ENCODE measurements around the gene TSPAN18.
A peak's percentile ranks its signal among the peaks of the same experiment; 100 is the strongest.

The TSPAN18 gene

DNA sequence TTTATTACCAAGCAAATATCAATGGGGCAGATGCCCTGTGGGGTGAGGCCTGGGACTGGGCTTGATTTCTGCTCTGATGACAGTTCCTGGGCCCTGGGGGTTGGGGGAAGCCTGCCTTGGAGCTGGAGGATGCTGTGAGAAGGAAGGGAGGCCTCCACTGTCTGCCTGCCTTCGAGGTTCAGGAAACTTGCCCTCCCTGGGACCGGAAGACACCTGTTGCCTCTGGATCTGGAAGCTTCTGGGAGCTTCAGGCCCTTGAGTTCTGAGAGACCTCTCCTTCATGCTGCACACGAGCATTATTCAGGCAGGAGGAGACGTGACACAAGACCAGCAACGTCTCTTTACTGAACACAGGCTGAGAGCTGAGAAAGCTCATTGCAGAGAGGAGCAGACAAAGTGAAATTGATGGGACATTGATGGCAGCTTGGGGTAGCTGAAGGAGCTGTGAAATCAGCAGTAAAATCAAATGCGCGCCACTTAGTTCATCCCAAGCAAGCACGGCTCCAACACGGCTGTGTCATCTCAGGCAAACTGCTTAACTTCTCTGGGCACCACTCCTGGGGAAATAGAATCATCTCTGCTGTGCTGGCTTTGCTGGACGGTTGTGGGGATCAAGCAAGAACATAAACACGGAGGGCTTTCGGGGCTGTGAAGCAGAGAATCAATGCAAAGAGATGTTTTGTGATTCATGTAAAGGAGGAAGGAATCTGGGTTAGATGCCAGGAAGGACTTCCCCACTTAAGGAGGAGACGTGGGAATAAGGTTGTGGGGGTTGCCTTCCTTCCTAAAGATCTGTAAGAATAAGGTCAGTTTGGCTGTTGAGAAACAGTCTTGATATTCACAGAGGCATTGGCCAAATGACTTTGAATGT lies 159.4 kb downstream of the TSPAN18 start:
- peak overlapping the region; percentile 55 for H3K4me3 Mint-ChIP-seq
- H3K36me3 Mint-ChIP-seq (ENCODE audit: low read depth), result no peaks in the 10 kb centered on the region
- H3K4me1 Mint-ChIP-seq, result peaks cover 55% of the 10 kb centered on the region
- no peaks in the 10 kb centered on the region for H3K9me3 Mint-ChIP-seq
- TF ChIP-seq, protein P1, sequence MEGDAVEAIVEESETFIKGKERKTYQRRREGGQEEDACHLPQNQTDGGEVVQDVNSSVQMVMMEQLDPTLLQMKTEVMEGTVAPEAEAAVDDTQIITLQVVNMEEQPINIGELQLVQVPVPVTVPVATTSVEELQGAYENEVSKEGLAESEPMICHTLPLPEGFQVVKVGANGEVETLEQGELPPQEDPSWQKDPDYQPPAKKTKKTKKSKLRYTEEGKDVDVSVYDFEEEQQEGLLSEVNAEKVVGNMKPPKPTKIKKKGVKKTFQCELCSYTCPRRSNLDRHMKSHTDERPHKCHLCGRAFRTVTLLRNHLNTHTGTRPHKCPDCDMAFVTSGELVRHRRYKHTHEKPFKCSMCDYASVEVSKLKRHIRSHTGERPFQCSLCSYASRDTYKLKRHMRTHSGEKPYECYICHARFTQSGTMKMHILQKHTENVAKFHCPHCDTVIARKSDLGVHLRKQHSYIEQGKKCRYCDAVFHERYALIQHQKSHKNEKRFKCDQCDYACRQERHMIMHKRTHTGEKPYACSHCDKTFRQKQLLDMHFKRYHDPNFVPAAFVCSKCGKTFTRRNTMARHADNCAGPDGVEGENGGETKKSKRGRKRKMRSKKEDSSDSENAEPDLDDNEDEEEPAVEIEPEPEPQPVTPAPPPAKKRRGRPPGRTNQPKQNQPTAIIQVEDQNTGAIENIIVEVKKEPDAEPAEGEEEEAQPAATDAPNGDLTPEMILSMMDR (IDR thresholded peaks at IDR 0.05), result no peak
- DNase-seq, result peak; percentile 34
- H3K27me3 Mint-ChIP-seq (ENCODE audit: low read depth, poor library complexity), result peaks cover 8% of the 10 kb centered on the region
- H3K27ac Mint-ChIP-seq, result peak overlapping the region; percentile 98

DNA sequence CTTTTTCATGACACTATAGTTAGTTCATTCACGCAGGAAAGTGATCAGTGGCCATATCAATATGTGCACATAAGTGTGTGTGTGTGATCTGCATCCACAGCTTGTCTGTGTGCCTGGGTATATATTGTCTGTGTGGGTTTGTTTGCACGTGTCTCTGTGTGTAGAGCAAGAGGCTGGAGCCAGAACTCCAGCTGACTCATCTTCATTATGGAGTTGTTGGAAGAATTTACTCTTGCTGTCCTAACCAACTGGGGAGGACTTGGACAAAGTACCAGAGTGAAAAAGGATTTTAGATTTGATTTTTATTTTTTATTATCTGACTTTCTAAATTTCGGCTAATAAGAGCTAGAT lies 160.0 kb downstream of the TSPAN18 start:
- no peaks in the 10 kb centered on the region for H3K9me3 Mint-ChIP-seq
- peaks cover 13% of the 10 kb centered on the region for H3K27me3 Mint-ChIP-seq (ENCODE audit: low read depth, poor library complexity)
- no peak overlapping the region for H3K4me3 Mint-ChIP-seq
- peaks cover 61% of the 10 kb centered on the region for H3K4me1 Mint-ChIP-seq
- TF ChIP-seq, protein P1 (IDR thresholded peaks at IDR 0.05), result no peak
- H3K27ac Mint-ChIP-seq, result no peak overlapping the region
- no peaks in the 10 kb centered on the region for H3K36me3 Mint-ChIP-seq (ENCODE audit: low read depth)
- DNase-seq, result no peak

DNA sequence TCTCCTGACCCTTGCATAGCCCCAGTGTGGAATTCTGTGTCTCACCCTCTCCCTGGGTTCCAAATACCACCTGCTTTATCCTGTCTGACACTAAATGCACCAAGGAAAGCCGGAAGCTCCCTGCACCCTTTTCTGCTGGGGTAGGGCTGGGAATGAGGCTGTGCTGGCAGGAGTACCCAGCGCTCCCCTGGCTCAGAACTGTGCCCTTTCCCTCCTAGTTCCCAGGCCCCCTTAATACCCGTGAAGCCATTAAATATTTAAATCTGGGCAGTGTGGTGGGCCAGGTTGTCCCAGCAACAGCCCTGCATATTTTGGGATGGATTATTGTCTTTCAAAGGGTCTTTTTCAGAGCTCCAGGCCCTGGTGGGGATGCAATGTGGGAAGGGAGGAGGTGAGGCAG lies 160.9 kb downstream of the TSPAN18 start:
- Mint-ChIP-seq H3K27ac (no peak overlapping the region), H3K9me3 (no peaks in the 10 kb centered on the region), H3K4me3 (no peak overlapping the region), H3K27me3 (ENCODE audit: low read depth, poor library complexity) (peaks cover 17% of the 10 kb centered on the region), H3K4me1 (peaks cover 61% of the 10 kb centered on the region), H3K36me3 (ENCODE audit: low read depth) (no peaks in the 10 kb centered on the region)
- TF ChIP-seq, protein P1 (IDR thresholded peaks at IDR 0.05), result no peak
- no peak for DNase-seq

DNA sequence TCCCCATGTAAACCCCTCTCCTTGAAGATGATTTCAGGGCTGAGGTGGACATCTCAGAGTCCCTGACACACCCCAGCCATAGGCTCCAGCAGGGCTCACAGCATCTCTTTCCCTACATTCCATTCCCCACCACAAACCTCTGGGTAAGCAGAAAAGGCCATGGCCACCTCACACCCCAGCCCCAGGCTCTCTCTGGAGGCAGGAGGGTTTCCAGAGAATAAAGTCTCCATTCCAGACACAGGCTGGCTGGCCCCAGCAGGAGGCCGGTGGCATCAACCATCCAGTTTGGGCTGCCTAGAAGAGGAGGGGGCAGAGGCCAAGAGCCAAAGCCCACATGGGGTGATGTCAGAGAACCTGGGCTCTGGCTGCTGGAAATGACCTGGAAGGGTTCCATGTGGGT lies 162.5 kb downstream of the TSPAN18 start:
- H3K9me3 Mint-ChIP-seq, result no peaks in the 10 kb centered on the region
- peaks cover 17% of the 10 kb centered on the region for H3K27me3 Mint-ChIP-seq (ENCODE audit: low read depth, poor library complexity)
- H3K4me3 Mint-ChIP-seq, result no peak overlapping the region
- TF ChIP-seq, protein P1 (IDR thresholded peaks at IDR 0.05), result no peak
- no peaks in the 10 kb centered on the region for H3K36me3 Mint-ChIP-seq (ENCODE audit: low read depth)
- H3K4me1 Mint-ChIP-seq, result peaks cover 65% of the 10 kb centered on the region
- no peak overlapping the region for H3K27ac Mint-ChIP-seq
- DNase-seq, result no peak

DNA sequence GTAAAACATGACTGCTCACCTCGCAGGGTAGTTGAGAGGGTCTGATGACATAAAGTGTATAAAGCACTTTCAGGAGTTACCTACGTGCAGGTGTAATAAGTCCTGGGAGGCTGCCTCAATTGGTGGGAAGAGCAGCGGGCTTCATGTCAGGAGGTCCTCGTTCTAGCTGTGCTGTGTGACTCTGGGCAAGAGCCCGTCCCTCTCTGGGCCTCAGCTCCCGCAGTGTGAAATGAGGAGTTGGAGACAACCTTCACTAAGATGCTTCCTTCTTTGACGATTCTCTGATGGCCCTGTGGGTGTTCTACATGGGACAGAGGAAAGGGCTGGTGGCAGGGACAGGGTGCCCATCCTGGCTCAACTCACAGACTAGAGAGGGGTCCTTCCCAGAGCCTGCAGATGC lies 166.1 kb downstream of the TSPAN18 start:
- peaks cover 18% of the 10 kb centered on the region for H3K27me3 Mint-ChIP-seq (ENCODE audit: low read depth, poor library complexity)
- TF ChIP-seq, protein P1 (IDR thresholded peaks at IDR 0.05), result no peak
- peaks cover 3% of the 10 kb centered on the region for H3K36me3 Mint-ChIP-seq (ENCODE audit: low read depth)
- no peaks in the 10 kb centered on the region for H3K9me3 Mint-ChIP-seq
- H3K4me1 Mint-ChIP-seq, result peaks cover 35% of the 10 kb centered on the region
- no peak overlapping the region for H3K4me3 Mint-ChIP-seq
- DNase-seq, result no peak
- no peak overlapping the region for H3K27ac Mint-ChIP-seq

DNA sequence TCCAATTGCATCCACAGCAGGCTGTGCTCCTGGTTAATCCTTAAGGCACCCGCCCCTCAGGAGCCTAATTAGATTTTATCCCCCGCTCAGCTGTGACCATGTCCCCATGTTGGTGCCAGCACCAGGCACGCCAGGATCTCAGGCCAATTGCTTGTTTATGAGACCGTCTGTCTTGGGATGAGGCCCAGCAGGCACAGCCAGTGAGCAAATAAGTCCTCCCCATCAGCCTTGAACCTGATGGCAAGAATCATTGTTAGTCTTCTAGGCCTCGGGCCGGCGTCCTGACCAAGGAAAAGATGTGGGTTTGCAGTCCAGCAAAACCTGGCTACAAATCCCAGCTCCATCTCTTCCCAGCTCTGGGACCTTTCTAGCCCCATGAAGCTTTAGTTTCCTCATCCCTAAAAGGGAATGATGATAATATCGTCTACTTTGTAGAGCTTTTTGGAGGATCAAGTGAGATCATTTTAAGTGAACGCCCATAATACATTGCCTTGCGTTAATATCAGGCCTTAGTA lies 166.6 kb downstream of the TSPAN18 start:
- Mint-ChIP-seq H3K4me3 (no peak overlapping the region), H3K4me1 (peaks cover 34% of the 10 kb centered on the region), H3K9me3 (peaks cover 4% of the 10 kb centered on the region), H3K36me3 (ENCODE audit: low read depth) (peaks cover 8% of the 10 kb centered on the region), H3K27ac (peak overlapping the region; percentile 51), H3K27me3 (ENCODE audit: low read depth, poor library complexity) (peaks cover 18% of the 10 kb centered on the region)
- TF ChIP-seq, protein P1 (IDR thresholded peaks at IDR 0.05), result no peak
- DNase-seq, result no peak

Data from nephron progenitor cell (in vitro differentiated cells).